HT1080 (cell line): ENCODE measurements around the gene ATP6V0B. TPM values are rescaled to one million over a fixed set of nuclear protein-coding genes. Genes with fewer than 3 reads are reported as not detected.

Source experiments
- DNase-seq: peaks from one replicate; pipeline ENCODE4 v3.0.0-alpha.2; 2015; ENCODE audit warnings: low read depth
- total RNA-seq: library from RNA; depleted of rRNA; stranded (reverse); fragments of >200 nt; shearing (Covaris generic); gene quantifications from 2 replicates; pipeline ENCODE4 v1.2.3, GENCODE V29; 2014

ATP6V0B gene
- total RNA-seq, 1 experiment from 2014 or later = 176 TPM

GRCh38 chr1:43945674-43946235 is 29.0 kb upstream of the ATP6V0B start:
- DNase-seq = no peak

GRCh38 chr1:43946236-43947060 is 28.3 kb upstream of the ATP6V0B start, which contains the start of gene IPO13:
IPO13 (plus strand) TSS chr1:43946950; CDS start chr1:43947601, 651 bp downstream.
- DNase-seq = peak; percentile 95

GRCh38 chr1:43947061-43947873 is 27.5 kb upstream of the ATP6V0B start:
- DNase-seq = no peak

GRCh38 chr1:43947874-43948437 is 26.8 kb upstream of the ATP6V0B start:
- DNase-seq = no peak

- no peak for DNase-seq
These were observed 25.1 kb upstream of the ATP6V0B start for GRCh38 chr1:43949678-43950077.

GRCh38 chr1:43951021-43951985 is 23.5 kb upstream of the ATP6V0B start:
- no peak for DNase-seq

GRCh38 chr1:43952731-43953346 is 21.9 kb upstream of the ATP6V0B start:
- DNase-seq = no peak

- DNase-seq = no peak
These were observed 21.4 kb upstream of the ATP6V0B start for GRCh38 chr1:43953361-43953760.

- DNase-seq = no peak
These were observed 20.7 kb upstream of the ATP6V0B start for GRCh38 chr1:43954036-43954435.

GRCh38 chr1:43956234-43956633 is 18.5 kb upstream of the ATP6V0B start:
- DNase-seq = no peak

GRCh38 chr1:43957407-43958040 is 17.2 kb upstream of the ATP6V0B start:
- no peak for DNase-seq

- no peak for DNase-seq
These were observed 16.2 kb upstream of the ATP6V0B start for GRCh38 chr1:43958351-43959255.

GRCh38 chr1:43960798-43961197 is 14.0 kb upstream of the ATP6V0B start:
- no peak for DNase-seq

- DNase-seq = no peak
These were observed 13.1 kb upstream of the ATP6V0B start for GRCh38 chr1:43961692-43962091.

- no peak for DNase-seq
These were observed 12.4 kb upstream of the ATP6V0B start for GRCh38 chr1:43962324-43962723.

- DNase-seq = no peak
These were observed 11.8 kb upstream of the ATP6V0B start for GRCh38 chr1:43963006-43963405.

- DNase-seq = no peak
These were observed 10.9 kb upstream of the ATP6V0B start for GRCh38 chr1:43963890-43964289.

- no peak for DNase-seq
These were observed 9.4 kb upstream of the ATP6V0B start for GRCh38 chr1:43965316-43965715.
